C4-2B (cell line): ENCODE data around the gene MYOT.

Source experiments
- H3K27ac ChIP-seq: fragments of 450-650 bp; 2 replicates; pipeline ENCODE4 v1.5.1; 2017
- ZFX ChIP-seq: fragments of 450-650 bp; IDR thresholded peaks from 2 replicates; pipeline ENCODE4 v1.6.1; 2017
- TF ChIP-seq, protein P1 (sequence below): fragments of 450-650 bp; conservative IDR thresholded peaks from 2 replicates; pipeline ENCODE4 v1.5.1; 2017; ENCODE audit warnings: mild to moderate bottlenecking

Gene MYOT

DNA sequence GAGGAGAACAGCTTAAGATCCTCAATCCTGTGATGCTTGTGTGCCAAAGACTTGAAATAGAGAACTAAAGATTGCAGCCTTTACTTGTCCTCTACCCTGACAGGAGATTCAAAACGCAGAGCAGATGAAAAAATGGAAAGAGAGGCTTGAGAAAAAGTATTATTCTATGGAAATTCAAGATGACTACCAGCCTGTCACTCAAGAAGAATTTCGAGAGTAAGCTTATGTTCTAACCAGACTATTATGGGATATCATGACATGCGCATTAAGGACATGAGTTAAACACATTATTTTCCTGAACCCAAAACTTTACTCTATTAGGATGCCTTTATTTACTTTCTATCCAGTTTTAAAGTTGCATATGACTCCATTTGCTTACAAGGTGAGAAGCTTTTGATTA, 68.0 kb downstream of the MYOT start:
- H3K27ac ChIP-seq: no peak overlapping the region
- TF ChIP-seq, protein P1, sequence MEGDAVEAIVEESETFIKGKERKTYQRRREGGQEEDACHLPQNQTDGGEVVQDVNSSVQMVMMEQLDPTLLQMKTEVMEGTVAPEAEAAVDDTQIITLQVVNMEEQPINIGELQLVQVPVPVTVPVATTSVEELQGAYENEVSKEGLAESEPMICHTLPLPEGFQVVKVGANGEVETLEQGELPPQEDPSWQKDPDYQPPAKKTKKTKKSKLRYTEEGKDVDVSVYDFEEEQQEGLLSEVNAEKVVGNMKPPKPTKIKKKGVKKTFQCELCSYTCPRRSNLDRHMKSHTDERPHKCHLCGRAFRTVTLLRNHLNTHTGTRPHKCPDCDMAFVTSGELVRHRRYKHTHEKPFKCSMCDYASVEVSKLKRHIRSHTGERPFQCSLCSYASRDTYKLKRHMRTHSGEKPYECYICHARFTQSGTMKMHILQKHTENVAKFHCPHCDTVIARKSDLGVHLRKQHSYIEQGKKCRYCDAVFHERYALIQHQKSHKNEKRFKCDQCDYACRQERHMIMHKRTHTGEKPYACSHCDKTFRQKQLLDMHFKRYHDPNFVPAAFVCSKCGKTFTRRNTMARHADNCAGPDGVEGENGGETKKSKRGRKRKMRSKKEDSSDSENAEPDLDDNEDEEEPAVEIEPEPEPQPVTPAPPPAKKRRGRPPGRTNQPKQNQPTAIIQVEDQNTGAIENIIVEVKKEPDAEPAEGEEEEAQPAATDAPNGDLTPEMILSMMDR: 0 out of 2 replicates have a peak, but pooled peaks have one; percentile 3
- TF ChIP-seq ZFX: no peak
